Amniotic epithelial cell (primary cell): ENCODE measurements around the gene ZMAT2.
"Not testable (repeated sequence)": the region's sequence is repeated elsewhere in the genome, so short reads cannot be mapped to it uniquely, and the experiment has no call there.

Experiments
- DNase-seq: peaks from one replicate; pipeline ENCODE4 v3.0.0-alpha.2; 2010; ENCODE audit warnings: low read depth

Gene ZMAT2, protein sequence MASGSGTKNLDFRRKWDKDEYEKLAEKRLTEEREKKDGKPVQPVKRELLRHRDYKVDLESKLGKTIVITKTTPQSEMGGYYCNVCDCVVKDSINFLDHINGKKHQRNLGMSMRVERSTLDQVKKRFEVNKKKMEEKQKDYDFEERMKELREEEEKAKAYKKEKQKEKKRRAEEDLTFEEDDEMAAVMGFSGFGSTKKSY

DNA sequence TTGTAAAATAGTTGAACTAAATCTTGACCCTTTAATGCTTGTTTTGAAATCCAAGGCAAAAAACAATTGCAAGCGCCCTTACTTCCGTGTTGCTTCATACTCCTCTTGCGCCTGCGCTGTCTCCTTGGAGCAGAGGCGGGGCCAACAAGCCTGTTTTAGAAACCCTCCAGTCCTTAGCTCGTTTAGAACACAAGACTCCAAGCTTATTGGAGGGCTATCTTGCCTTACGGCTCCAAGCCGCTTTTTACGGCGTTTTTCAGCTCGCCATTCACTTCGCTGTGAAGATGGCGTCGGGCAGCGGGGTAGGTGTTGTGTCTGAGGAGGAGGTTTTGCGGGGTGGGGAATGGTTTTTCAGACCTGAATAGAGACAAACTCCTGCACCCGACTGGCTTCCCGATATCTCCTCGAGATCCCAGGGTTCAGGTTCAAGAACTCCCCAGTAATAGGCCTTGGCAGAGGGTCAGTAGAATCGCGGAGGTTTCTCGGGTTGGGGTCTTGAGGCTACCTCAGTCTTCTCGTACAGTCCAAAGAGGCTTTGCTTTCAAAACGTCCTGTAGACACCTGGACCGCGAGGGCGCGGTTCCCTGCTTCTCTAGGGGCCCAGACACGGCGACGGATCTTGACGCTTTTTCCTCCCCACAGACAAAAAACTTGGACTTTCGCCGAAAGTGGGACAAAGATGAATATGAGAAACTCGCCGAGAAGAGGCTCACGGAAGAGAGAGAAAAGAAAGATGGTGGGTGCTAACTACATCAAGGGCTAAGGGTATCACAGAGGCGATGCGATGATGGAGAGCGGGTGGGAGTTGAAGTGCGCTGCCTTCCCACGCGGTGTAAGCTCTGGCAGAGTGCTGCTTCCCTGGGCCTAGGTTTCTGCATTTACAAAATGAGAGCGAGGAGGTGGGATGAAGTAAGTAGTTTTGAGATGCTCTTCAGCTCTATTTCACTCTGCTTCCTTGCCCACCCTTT is at the start of gene ZMAT2:
Gene ZMAT2, plus strand, starts transcription at position 271 of the 968 bp plus-strand sequence. Its CDS starts 14 bp downstream, at position 285.
- peak; percentile 99 for DNase-seq

DNA sequence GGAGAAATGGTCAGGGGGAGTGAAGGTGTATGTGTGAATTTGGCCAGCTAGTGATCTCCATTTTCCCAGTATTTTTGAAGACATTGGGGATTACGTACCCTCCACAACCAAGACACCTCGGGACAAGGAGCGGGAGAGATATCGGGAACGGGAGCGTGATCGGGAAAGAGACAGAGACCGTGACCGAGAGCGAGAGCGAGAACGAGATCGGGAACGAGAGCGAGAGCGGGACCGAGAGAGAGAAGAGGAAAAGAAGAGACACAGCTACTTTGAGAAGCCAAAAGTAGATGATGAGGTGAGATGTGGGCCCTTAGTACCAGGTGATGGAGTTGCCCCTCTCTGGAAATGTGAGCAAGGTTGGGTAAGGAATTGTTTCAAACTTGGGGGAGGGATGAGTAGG is 41.4 kb upstream of the ZMAT2 start:
- no peak for DNase-seq

DNA sequence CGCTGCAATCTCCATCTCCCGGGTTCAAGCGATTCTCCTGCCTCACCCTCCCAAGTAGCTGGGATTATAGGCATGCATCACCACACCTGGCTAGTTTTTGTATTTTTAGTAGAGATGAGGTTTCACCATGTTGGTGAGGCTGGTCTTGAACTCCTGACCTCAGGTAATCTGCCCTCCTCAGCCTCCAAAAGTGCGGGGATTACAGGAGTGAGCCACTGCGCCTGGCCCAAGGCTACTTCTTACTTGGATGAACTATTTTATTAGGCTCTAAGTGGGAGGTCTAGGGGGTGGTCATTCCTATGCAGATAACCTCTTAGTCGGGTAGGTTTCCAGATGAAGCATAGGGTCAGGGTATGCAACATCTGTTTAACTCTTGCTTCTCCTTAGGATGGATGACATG is 39.9 kb upstream of the ZMAT2 start:
- DNase-seq: not testable (repeated sequence)

DNA sequence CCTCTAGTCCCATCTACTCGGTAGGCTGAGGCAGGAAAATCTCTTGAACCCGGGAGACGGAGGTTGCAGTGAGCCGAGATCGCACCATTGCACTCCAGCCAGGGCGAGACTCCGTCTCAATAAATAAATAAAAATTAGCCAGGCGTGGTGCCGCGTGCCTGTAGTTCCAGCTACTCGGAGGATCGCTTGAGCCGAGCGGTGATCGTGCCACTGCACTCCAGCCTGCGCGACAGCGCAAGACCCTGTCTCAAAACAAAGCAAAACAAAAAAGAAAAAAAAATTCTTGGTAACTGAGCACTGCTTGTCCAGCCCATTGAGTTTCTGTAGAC is 36.3 kb upstream of the ZMAT2 start:
- DNase-seq: no peak

DNA sequence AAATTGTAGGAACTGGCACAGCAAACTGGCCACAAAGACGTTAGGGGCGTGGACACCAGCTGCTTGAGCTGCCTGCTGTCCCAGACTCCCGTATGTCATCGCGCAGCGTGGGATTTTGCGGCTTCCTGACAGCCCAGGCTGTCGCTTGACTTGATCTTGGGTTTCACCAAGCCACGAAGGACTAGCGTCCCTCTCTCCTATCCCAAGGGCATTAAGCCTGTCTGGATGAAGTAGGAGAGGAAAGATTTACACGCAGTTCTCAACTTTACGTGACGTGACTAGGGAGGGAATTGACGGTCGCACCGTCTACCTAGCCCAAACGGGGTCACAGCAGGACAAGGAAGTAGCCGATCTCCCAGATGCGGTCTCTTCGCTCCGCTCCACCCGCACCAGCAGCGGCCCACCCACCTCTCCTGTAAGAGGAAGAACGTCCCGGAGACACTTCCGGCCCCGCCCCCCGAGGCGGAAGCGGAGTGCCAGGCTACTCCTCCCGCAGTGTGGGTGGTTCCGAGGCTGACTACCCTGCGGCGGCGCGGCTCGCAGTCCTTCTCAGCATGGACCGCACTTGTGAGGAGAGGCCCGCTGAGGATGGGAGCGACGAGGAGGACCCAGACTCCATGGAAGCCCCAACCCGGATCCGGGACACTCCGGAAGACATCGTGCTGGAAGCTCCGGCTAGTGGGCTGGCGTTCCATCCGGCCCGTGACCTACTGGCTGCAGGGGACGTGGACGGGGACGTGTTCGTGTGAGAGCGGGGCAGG is 35.7 kb upstream of the ZMAT2 start, which contains the start of gene WDR55:
Gene WDR55, plus strand, starts transcription at position 546 of the 761 bp plus-strand sequence. Its CDS starts 9 bp downstream, at position 555.
- peak; percentile 88 for DNase-seq

DNA sequence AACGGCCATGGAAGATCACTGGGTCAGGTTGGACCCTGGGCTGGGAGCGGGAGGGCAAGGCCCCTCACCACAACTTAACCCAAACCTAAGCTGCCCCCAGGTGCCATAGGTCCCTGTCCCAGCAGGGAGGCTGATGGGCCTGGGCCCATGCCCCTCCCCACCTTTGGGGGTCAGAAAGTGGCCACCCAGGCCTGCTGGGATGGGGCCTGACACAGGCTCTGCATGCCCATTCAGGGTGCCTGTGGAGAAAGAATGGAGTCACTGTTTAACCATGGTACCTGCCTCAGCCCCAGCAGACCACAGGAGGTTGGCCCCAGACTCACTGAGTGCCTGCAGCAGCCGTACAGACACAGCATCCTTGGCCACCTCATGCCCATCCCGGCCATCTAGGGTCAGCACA is 29.2 kb upstream of the ZMAT2 start:
- DNase-seq: not testable (repeated sequence)

DNA sequence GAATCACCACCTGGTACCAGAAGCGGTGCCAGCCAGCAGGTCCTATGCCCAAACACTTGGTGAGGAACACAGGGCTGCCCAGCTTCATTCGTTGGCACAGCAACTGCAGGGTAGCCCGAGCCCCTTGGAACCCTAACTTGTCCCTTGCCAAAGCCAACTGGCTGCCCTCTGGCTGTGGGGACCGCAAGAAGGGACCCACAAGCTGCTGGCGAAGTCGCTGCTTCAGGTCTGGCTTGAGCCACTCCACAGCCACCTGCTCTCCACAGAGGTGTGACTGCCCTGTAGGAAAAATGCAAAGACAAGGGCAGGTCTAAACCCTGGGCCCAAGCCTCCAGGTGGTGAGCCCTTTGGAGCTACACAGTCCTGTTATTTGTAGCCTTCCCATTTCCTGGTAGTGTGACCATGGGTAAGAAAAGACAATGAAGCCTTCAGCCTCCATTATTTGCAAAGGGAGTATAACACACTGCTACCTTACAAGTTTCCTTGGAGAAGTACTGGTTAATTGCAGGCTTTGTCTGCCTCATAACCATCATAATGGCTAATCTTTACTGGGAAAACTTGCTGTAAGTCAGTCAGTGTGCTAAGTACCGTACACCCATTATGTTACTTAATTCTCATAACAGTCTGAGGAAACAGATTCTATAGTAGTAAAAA is 28.6 kb upstream of the ZMAT2 start:
- no peak for DNase-seq

DNA sequence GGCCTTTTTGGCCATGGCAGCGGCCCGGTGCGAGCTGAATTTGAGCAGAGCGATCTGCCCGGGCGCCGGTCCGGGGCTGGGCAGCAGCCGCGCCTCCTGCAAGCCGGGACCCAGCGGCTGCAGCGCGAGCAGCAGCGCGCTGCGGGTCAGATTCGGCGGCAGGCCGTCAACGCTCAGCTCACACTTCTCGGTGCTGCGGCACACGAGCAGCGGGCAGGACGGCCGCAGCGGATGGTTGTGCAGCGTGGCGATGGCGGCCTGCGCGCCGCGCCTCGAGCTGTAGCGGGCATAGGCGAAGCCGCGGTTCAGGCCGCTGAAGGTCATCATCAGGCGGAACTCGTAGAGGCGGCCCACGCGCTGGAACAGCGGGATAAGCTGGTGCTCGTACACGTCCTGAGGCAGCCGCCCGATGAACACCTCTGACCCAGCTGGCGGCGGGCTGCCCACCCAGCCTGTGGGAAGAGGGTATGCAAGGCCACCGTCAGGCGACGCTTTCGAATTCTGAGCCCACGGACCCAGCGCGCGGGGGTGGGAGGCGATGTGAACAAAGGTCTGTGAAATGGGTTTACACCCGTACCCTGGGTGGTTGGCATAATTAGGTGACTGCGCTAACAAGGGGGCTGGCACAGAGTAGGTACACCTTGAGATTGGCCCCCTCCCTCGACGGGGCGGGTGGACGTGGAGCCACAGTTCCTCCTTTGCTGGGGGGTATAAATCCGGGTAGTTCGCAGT is 27.6 kb upstream of the ZMAT2 start:
- DNase-seq: peak; percentile 34

DNA sequence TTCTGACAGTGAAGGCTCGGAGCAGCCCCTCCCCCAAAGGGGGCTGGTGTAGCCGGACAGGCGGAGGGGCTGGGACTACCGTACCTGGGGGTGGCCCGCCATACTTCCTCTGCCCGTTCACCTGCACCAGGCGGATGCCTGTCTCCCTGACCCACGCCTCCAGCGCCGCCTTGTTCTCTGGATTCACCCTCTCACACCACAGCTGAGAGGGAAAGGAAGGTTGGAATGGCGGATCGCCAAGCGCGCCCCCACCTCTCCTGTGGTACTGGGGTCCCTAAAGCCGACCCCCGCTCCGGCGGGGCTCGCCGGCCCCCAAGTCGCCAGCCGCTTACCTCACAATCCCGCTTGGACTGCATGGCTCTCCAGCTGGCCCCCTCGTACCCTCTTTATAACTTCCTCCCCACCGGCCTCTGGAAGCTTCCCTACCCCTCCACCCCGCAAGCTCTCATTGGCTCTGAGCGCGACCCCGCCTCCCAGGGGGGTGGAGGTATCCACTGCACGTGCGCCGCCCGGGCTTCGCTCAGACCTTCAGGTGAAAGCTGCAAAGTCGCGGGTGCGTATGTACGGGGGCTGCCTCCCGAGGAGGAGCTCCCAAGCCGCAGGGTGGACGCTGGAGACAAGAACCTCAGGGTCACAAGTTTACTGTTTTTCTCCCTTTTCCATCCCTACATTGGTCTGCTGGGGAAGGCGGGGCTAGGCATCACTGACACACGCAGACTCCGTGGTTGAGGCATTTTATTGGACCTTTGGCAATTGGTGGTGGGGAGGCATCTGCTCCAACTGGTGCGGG is 26.9 kb upstream of the ZMAT2 start, which contains the start of gene DND1:
Gene DND1, minus strand, starts transcription at position 390 of the 790 bp plus-strand sequence. Its CDS starts 34 bp downstream, at position 356.
- DNase-seq: no peak

DNA sequence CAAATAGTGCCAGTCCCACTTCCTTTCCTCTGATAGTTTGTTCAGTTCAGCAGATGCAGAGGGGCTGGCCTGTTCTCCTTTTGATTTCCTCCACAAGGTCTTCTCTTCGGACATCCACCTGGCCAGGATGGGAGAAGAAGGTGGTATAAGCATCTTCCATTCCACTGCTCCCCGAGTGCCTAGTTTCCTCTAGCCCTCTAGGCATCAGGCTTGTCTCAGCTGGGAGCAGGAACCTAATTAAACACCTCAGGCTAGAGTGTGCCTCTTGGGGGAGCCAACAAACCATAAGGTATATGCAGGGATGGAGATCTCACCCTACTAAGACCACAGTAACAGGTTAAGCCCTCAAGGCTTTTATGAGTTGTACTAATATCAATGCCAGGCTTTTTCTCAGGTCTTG is 26.0 kb upstream of the ZMAT2 start:
- no peak for DNase-seq

DNA sequence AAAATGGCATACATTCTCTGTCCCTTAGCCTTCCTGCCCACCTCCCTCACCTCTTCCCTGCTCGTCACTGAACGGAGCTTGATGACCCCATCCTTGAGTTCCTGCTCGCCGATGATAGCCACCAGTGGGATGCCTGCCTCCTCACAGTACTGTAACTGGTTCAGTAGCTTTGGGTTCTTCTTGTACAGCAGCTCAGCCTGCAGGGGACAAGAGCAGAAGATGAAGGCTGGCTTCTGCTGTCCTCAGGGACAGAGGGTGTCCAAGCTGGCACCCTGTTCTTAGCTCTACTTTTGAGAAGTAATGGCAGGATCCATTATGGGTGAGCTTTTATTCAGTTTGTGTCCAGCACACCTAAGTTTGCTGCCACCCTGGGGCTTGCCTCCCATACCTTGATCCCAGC is 25.6 kb upstream of the ZMAT2 start:
- no peak for DNase-seq

DNA sequence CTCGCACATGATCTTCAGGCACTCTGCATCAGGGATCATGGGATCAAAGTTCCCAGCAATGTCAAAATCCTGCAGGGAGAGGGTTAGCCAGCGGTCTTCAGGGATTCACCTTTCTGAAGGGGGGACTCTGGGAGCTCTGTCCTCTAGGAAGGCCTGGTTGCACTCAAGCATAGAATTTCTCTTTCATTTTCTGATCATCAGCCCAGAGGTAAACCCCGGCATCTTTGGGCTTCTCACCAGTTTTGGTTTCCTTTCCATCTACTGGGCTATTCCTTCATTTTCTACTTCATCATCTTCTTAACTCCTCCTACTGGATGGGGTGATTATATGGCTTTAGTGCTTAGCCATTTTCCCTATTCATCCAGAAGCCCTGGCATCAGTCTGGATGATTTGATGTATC is 22.3 kb upstream of the ZMAT2 start:
- no peak for DNase-seq

DNA sequence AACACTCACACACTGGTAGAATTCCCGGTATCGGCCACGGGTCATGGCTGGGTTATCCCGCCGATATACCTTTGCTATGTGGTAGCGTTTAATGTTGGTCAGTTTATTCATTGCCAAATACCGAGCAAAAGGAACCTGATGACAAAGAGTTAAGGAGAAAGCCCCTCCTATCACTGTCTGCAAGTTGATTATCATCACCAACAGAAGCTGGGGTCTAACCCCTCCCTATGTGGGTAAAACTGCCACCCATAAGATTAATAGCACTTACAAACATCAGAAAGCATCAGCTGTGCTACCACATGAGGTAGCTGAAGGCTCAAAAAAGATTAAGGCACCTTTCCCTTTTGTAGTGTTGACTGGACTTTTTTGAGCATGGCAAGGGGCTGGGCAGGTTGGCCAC is 21.3 kb upstream of the ZMAT2 start:
- no peak for DNase-seq

DNA sequence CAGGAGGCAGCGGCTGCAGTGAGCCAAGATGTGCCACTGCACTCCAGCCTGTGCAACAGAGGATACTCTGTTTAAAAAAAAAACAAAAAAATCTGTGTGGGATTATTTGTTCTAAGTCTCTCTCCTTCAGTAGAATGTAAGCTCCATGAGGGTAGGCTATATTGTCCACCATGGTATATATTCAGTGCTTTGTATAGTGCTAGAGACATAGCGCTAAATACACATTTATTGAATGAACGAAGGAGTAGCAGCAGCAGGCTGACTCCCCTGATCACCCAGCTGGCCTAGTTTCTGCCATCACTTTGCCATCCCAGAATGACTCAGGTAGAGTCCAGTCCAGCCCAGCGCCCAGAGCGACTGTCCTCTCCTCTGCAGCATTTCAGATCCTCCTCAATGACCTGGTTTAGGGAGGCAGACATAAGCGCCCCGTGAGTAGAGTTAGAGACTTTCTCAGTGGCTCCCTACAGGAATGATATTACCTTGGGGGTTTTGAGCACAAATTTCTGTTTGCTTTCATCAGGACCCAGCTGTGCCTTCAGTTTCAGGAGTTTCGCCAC is 9.8 kb upstream of the ZMAT2 start:
- no peak for DNase-seq

DNA sequence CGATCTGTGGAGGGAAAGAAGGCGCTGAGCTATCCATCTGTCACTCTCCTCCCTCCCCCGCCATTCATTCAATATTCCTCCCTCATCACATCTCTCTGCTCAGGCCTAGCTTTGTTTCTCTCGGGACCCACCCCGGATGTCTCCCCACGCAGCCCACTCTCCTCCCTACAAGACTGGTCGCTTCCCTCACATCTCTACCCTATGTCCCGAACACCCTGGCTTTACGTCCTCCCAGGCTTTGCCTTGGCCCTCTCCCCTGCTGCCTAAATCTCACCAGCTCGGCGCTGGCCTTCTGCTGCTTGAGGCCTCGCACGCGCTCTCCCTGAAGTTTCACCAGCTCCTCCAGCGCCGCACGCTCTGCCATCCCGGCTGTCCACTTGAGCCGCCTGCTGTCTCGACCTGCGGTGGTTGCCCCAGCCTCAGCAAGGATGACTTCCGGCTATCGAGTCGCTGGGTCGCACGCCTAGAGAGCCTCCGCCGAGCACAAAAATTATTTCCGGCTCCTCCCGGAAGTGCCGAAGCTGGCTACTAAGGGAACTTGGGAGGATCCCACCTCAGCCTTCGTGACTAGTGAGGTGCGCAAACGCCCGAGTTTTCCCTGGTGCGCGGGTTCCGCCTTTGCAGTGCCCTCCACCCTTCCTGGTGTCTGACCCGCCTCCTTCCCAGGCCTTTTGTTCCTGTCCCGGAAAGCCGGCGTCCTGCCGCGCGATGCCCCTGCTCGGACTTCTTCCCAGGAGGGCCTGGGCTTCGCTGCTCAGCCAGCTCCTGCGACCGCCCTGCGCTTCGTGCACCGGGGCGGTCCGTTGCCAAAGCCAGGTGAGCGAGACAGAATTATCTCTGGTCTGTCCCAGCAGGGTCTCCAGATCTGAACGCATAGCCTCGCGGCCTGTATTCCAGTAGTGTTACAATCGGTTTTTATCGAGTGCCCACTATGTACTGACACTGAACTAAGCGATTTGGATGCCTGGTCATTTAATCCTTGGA is 9.0 kb upstream of the ZMAT2 start, which contains the start of the genes HARS1 and HARS2:
Gene HARS1, minus strand, starts transcription at position 430 of the 984 bp plus-strand sequence. Its CDS starts 66 bp downstream, at position 364.
Gene HARS2, plus strand, starts transcription at position 515 of the 984 bp plus-strand sequence. Its CDS starts 194 bp downstream, at position 709.
- DNase-seq: peak; percentile 96

DNA sequence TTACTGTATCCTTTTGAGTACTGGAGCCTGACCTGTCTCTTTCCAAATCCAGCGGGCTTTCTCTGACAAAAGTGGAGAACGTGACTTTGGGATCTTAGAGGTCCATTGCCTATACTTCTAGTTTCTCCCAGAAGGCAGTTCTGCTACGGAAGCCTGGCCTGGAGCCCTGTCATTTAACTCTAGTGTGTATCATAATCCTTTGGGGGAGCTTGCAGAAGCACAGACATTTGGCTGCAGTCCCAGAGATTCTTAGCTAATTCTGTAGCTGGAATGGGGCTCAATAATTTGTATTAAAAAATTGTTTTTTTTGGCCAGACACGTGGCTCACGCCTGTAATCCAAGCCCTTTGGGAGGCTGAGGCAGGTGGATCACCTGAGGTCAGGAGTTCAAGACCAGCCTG is 6.0 kb upstream of the ZMAT2 start:
- peak; percentile 20 for DNase-seq

DNA sequence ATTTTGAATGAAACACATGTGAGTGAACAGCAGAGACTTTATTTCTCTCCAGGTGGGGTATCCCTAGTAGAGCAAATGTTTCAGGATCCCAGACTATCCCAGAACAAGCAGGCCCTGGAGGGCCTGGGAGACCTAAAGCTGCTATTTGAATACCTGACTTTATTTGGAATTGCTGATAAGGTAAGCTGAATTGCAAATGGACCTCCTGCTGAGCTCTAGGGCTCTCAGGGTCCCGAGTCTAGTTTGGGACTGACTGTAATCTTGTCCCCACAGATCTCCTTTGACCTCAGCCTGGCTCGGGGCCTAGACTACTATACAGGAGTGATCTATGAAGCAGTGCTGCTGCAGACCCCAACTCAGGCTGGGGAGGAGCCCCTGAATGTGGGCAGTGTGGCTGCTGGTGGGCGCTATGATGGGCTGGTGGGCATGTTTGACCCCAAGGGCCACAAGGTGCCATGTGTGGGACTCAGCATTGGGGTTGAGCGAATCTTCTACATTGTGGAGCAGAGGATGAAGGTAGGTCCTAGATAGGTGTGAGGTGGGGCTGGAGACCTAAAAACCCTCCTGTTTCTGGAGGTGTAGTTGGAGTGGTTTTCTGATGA is 3.3 kb upstream of the ZMAT2 start:
- no peak for DNase-seq

DNA sequence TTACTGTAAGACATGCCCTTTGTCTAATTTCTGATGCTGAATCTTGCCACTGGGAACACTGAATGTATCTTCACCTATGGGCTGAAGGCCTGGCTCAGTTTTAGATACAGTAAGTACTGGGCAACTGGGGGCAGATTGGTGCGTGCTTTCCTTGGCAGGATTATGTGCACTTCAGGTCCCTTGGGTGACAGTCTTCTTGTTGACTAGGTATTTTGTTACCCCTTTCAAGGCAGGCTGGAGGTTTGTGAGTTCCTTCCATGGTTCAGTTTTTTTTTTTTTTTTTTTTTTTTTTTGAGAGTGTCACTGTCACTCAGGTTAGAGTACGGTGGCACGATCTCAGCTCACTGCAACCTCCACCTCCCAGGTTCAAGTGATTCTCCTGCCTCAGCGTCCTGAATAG is 7.6 kb downstream of the ZMAT2 start:
- no peak for DNase-seq
